Kidney (tissue), 14 donors: ENCODE data around the gene ZC3H13. TPM values are rescaled to one million over a fixed set of nuclear protein-coding genes. Genes with fewer than 3 reads are reported as not detected.

Source experiments
- DNase-seq, 5 donors: peaks; one replicate each; pipeline ENCODE4 v3.0.0-alpha.2; 2013 to 2020
- FAIRE-seq: peaks from 2 replicates; lab custom pipeline; 2012; peaks lifted over from hg19 to GRCh38; lab: Jason Lieb, UNC
- H3K27ac ChIP-seq, 2 donors: one replicate each; pipeline ENCODE4 v1.7.0; 2013; ENCODE audit warnings: low read depth in 2 of 2, low read length in 2 of 2, inconsistent platforms in 1 of 2
- H3K27me3 ChIP-seq: one replicate; pipeline ENCODE4 v1.7.1; 2013; ENCODE audit warnings: low read length, inconsistent platforms; ENCODE audit not compliant: control insufficient read depth, insufficient read depth
- H3K36me3 ChIP-seq, 3 donors: one replicate each; pipeline versions ENCODE4 v1.7.0 to v1.7.1; 2013; ENCODE audit warnings: low read length in 3 of 3, control low read depth in 1 of 3, inconsistent platforms in 1 of 3; ENCODE audit not compliant: insufficient read depth in 3 of 3, control insufficient read depth in 2 of 3
- H3K4me1 ChIP-seq, 3 donors: one replicate each; pipeline versions ENCODE4 v1.7.0 to v1.7.1; 2013; ENCODE audit warnings: low read length in 3 of 3, inconsistent platforms in 1 of 3, low read depth in 1 of 3; ENCODE audit not compliant: control insufficient read depth in 2 of 3, insufficient read depth in 2 of 3
- H3K4me3 ChIP-seq, 3 donors: one replicate each; pipeline versions ENCODE4 v1.7.0 to v1.8.1; 2013; ENCODE audit warnings: low read length in 3 of 3, control low read depth in 1 of 3, inconsistent platforms in 1 of 3
- H3K9ac ChIP-seq, 3 donors: one replicate each; pipeline versions ENCODE4 v1.7.0 to v1.7.1; 2013; ENCODE audit warnings: low read length in 3 of 3, control low read depth in 1 of 3, inconsistent platforms in 1 of 3
- H3K9me3 ChIP-seq, 3 donors: one replicate each; pipeline versions ENCODE4 v1.7.0 to v1.7.1; 2013; ENCODE audit warnings: low read length in 3 of 3, control low read depth in 1 of 3, inconsistent platforms in 1 of 3; ENCODE audit not compliant: control insufficient read depth in 2 of 3, insufficient read depth in 1 of 3
- CTCF ChIP-seq: IDR thresholded peaks from 3 replicates; pipeline ENCODE4 v1.5.1; 2012; ENCODE audit warnings: mild to moderate bottlenecking, moderate library complexity, borderline replicate concordance; ENCODE audit not compliant: insufficient read depth; ENCODE audit errors: extremely low read depth
- intact Hi-C: fragments of 100-400 bp; cut with DNase I; formaldehyde crosslinking; loops from one replicate; pipeline ENCODE4 v1.11.1; 2022
- polyA plus RNA-seq: library from polyadenylated mRNA; stranded (reverse); fragments of 350-450 nt; fragmentation: Illumina TruSeq; extraction: RNeasy Lipid Tissue Mini Kit (QIAGEN cat#74804); gene quantifications from one replicate; pipeline ENCODE4 v1.2.3, GENCODE V29; 2014; ENCODE audit warnings: low read depth, low replicate concordance; ENCODE audit not compliant: insufficient read depth
- total RNA-seq: library from RNA; stranded (reverse); fragmentation: NEBNext Ultra II Directional; extraction: Animal tissue kit (Norgen Biotek cat#: 25700); gene quantifications from one replicate; pipeline ENCODE4 v1.2.1, GENCODE V29; 2021
- donor health status: control.
- donor health status: control.
- donor health status: control.
- donor health status: control.
- donor health status: control.
- donor health status: DM: yes; HTN: yes; CAD: no.
- donor health status: Normal renal cell carcinoma (clear cell type).

The ZC3H13 gene
- total and polyA plus RNA-seq, 2 donors from 2014 or later: 6.4 to 53.1 TPM

DNA sequence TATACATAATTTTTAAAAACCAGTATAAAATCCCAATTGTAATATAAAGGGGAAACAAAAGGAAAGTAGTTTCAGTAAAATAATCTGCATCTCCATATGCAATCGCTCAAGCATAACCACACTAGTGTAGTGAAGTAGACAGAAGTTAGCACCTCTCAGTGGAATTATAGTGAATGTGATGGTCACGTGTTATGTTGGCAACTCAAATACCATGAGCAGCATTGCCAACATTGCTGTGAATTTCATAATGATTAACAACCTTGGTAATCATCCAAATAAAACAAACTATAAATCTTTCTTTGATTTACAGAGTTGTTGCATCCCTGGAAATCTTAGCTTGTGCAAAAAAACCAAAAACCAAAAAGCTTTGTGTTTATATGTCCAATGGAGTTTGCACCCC is 123.7 kb downstream of the ZC3H13 start:
- Histone ChIP-seq H3K27me3 (no peaks in the 10 kb centered on the region), H3K4me3 (no peak overlapping the region), H3K9me3 (no peaks in the 10 kb centered on the region), H3K27ac (no peak overlapping the region), H3K36me3 (no peaks in the 10 kb centered on the region), H3K9ac (no peak overlapping the region), H3K4me1 (peaks cover 0 to 5% (median 2%) of the 10 kb centered on the region in 3 donors)
- intact Hi-C loops: no loop called here
- DNase-seq (peak in 1 of 5 donors; percentile 46), FAIRE-seq (peak; percentile 38)
- TF ChIP-seq CTCF: no peak

- peak in 1 of 5 donors; percentile 25 for DNase-seq
Observed at GRCh38 chr13:45928176-45928575, 124.4 kb downstream of the ZC3H13 start.

DNA sequence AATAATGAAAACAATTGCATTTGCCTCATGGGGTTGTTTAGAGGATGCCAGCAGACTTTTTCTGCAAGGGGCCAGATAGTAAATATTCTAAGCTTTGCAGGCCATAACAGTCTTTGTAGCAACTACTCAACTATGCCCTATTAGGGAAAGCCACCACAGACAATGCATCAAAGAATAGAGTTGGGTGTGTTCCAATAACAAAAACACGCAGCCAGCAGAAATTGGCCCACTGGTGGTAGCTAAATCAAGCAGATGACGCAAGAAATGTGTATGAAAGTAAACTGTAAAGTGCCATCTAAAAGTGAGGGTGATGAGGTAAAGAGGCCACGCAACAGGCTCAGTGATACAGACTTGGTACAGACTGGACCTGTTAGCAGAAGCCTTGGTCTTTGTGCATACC is 125.8 kb downstream of the ZC3H13 start:
- intact Hi-C loops: no loop called here
- Histone ChIP-seq H3K4me3 (no peak overlapping the region), H3K9me3 (no peaks in the 10 kb centered on the region), H3K27me3 (no peaks in the 10 kb centered on the region), H3K4me1 (peaks cover 0 to 5% (median 2%) of the 10 kb centered on the region in 3 donors), H3K27ac (no peak overlapping the region), H3K36me3 (no peaks in the 10 kb centered on the region), H3K9ac (no peak overlapping the region)
- TF ChIP-seq CTCF: no peak
- DNase-seq (no peak), FAIRE-seq (no peak)

More at GRCh38 chr13:45928176-45928575, 124.4 kb downstream of the ZC3H13 start:
- peaks cover 0 to 5% (median 2%) of the 10 kb centered on the region in 3 donors for H3K4me1 ChIP-seq
- no peaks in the 10 kb centered on the region for H3K36me3 ChIP-seq
- H3K27me3 ChIP-seq: no peaks in the 10 kb centered on the region
- intact Hi-C loops: no loop called here
- H3K9me3 ChIP-seq: no peaks in the 10 kb centered on the region
- no peak for TF ChIP-seq CTCF
- FAIRE-seq: no peak
- H3K9ac ChIP-seq: no peak overlapping the region
- H3K4me3 ChIP-seq: no peak overlapping the region
- no peak overlapping the region for H3K27ac ChIP-seq

DNA sequence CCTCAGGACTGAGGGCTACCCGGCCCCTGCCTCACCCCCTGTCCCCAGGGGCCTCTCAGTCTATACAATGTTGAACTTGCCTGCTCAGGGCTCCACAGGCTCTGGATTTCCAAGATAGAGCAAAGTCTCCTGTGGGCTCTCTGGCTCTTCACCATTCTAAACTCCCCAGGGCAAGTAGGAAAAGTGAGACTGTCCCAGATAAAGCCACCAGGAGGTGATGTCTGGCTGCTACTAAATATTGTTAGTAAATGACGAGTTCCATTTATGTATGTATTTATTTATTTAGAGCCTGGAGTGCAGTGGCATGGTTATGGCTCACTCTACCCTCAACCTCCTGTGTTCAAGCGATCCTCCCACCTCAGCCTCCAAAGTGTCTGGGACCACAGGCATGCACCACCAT is 127.4 kb downstream of the ZC3H13 start:
- DNase-seq (no peak), FAIRE-seq (no peak)

More for the DNA sequence above, 127.4 kb downstream of the ZC3H13 start:
- Histone ChIP-seq H3K9me3 (no peaks in the 10 kb centered on the region), H3K4me3 (no peak overlapping the region), H3K36me3 (no peaks in the 10 kb centered on the region), H3K4me1 (peaks cover 0 to 5% (median 2%) of the 10 kb centered on the region in 3 donors), H3K27me3 (no peaks in the 10 kb centered on the region), H3K9ac (no peak overlapping the region), H3K27ac (no peak overlapping the region)
- no peak for TF ChIP-seq CTCF
- intact Hi-C loops: no loop called here
